Stromal cell of bone marrow (primary cell): ENCODE results near the gene JMJD7.

Experiments
- DNase-seq: peaks from one replicate; pipeline ENCODE4 v3.0.0-alpha.2; 2012; ENCODE audit warnings: low read depth

JMJD7 gene

DNA sequence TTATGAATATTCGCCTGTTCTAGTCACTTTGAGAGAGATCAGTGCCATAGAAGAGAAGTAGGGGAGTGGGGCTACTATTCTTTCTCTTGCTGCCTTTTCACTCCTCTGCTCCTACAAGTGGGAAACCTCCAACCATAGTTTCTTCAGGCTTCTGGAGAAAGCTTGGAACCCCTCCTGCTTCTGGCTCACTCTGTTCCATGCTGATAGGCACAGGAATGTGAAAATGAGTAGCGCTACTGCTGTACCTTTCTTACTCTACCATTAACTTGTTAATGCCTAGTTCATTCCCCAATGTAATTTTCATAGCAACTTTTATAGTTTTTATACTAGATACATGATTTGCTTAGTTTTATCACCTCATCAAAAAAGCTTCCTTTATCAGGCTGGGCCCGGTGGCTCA is 26.7 kb upstream of the JMJD7 start:
- no peak for DNase-seq

DNA sequence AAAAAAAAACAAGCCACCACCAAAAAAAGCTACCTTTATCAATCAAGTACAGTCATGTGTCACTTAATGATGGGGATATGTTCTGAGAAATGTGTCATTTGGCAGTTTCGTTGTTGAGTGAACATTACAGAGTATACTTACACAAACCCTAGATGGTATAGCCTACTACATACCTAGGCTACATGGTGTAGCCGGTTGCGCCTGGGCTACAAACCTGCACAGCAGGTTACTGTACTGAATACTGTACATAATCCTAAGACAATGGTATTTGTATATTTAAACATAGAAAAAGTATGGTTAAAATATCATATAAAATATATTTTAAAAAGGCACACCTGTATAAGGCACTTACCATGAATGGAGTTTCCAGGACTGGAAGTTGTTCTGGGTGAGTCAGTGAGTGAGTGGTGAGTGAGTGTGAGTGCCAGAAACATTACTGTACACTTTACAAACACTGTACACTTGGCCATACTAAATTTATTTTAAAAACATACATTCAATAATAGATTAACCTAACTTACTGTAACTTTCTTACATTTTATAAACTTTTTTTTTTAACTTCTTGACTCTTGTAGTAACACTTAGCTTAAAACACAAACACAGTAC is 25.9 kb upstream of the JMJD7 start:
- DNase-seq: no peak

DNA sequence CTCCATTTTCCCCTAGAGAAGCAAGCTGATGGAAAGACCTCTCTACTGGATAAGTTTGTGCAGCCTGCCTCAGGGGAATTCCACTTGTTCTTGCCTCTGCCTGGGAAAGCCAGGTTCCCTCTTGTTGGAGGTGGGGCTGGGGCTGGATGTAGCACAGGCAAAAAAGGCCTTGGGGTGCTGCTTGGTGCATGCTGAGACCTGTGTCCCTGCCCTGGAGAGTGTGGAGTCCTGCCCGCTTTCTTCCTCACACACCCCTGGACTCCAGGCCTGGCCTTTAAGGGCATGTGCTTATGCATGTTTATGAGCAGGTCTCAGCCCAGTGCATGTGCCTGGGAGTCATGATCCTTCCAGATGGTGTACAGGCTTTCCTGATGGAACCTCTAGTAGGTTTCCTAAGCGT is 23.5 kb upstream of the JMJD7 start:
- DNase-seq: no peak

DNA sequence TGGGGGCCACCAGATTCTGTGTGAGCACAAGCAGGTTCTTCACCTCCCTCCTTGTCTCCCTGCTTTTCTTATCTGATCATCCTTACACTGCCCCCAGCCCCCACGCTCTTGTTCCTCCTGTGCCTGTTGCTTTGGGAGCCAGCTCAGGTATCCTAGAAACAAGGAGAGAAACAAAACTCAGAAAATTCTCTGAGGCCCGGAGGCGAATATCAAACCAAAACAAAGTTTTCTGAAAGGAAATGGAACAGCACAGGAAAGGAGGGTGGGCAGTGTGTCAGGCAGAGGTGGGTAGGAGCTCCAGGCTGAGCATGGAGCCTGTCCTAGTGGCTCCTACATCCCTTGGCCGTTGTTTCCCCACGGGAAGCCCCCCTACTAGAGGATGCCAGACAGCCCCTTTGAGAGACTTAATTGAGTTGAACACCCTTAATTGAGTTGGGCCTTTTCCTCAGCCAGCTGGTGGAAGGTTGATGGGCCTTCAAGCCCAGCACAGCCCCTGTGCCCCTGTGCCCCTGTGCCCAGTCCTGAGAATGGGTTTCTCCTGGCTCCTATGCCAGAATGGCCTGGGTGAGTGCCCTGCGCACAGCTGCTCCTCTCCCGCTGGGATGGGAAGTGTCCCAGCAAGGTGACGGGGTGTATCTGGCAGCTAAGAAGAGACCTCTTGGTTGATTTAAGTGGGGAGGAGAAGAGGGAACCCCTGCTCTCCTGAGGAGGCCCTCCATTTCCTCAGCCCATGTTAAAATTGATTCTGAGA is 22.8 kb upstream of the JMJD7 start:
- no peak for DNase-seq

DNA sequence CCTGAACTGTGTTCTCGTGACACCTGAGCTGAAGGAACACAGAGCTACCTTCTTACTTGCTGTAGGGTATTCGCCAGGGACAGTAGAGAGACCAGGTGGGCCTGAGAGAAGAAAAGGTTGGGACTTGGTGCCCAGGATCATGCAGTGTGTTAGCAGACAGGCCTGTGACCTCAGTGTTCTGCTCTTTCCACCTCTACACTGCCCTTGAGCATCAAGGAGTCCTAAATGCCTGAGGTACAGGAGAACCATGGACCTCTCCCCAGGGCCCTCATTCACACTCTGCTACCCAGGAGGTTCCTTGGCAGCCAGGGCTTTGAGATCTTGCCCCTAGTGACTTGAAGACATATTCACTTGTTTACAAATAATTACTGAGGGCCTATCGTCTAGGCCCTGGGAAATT is 22.2 kb upstream of the JMJD7 start:
- DNase-seq: no peak

DNA sequence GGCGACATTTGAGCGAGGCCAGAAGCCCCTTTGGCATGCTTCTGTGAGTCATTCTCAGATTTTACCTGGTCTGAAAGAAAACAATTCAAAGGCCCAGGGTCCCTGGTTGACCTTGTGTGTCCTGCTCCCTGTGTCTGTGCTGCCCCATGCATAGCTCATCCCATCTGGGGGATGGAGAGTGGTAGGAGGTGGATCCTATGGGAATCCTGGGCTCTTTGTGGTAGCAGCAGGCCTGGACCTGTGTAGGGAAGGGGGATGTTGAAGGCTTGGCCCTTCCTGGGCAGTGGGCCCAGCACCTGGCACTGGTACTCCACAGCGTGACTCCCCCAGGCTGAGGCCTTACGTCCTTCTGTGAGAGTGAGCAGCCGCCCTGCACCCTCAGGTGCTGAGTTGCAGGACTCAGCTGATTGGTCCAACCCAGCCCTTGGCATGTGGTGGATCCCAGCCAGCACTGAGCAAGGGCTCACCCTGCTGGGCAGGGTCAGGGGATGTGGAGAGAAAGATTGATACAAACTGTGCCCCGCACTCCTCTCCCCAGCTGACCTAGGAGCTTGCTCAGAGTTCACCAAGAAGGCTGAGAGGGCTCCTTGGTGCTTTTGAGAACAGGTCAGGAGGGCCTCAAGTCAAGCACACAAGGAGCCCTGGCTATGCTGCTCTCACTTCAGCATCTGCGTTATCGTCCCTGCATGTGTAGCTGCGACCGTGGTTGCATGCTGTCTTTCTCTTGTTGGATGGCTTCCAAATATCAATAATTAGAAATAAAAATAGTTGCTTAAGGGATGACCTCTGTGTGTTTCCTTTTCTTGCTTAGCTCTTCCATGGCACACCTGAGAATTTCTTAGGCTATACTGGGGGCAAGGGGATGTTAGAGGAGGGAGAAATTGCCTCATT is 21.4 kb upstream of the JMJD7 start:
- no peak for DNase-seq

DNA sequence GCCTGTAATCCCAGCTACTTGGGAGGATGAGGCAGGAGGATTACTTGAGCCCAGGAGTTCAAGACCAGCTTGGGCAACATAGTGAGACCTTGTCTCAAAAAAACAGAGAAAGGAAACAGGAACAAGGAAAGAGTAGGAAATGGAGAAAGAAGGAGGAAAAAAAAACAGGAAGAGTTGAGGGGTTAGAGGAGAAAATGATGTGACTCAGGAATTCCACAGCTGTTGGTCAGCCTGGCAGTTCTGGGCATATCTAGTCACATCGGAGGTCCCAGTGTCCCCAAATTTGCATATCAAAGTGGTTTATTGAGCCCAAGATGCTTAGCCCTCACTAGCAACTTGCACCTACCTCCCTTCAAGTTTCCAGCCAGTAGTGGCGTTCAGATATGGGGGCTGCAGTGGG is 18.8 kb upstream of the JMJD7 start:
- DNase-seq: no peak

DNA sequence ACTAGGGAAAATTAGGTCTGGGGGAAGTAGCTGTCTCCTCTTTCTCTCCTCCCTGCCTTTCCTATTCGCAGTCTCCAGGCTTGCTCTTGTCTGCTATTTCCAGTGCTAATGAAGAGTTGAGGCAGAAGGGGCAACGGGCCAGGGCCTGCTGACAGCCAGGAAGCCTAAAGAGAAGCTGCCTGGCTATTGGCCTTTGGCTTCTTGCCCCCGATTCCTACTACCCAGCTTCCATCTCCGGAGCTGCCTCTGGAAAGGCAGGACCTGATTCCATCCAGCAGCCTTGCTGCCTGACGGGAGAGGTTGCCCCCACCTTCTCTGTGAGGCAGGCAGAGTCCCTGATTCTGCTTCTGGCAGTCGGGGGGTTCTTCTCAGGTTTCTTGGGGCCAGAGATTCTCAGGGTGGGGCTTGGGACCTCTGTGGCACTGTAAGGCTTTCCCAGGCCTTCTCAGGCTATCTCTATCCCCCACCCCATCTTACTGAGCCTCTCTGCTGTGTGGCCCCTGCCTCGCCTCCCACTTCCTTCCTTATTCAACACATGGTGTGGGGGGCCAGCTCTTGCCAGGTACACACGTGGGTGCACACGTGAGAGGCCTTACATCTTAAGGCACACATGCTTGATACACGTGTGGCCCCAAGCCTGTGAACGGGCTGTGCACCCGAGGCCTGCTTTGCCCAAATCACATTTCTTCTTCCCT is 18.2 kb upstream of the JMJD7 start:
- no peak for DNase-seq

DNA sequence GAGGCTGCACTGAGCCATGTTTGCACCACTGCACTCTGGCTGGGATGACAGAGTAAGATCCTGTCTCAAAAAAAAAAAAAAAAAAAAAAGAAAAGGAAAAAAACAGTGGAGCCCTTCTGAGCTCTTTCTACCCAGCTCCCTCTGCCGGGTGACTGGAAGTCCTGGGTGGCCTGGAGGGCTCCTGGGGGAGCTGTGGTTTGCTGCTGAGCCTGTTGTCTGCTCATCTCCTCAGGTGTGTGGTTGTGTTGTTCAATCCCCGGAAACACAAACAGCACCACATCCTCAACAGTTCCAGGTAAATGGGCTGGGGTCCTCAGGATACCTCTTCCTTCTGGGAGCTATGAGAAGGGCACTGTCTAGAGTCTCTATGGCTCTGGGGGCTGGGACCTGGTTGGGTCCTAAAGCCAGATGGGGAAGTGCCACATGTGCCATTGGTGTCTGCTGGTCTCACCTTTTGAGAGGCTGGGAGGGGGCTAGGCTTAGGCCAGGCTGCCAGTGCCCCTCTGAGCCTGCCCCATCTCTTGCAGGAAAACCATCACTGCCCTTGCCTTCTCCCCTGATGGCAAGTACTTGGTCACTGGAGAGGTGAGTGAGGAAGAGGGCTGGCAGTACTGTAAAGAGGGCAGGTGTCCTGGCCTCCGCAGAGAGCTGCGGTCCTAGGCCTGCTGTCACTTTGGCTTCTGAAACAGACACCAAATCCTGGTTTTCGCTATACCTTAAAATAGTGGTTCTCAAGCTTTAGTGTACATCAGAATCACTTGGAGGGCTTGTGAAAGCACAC is 17.1 kb upstream of the JMJD7 start:
- DNase-seq: no peak

DNA sequence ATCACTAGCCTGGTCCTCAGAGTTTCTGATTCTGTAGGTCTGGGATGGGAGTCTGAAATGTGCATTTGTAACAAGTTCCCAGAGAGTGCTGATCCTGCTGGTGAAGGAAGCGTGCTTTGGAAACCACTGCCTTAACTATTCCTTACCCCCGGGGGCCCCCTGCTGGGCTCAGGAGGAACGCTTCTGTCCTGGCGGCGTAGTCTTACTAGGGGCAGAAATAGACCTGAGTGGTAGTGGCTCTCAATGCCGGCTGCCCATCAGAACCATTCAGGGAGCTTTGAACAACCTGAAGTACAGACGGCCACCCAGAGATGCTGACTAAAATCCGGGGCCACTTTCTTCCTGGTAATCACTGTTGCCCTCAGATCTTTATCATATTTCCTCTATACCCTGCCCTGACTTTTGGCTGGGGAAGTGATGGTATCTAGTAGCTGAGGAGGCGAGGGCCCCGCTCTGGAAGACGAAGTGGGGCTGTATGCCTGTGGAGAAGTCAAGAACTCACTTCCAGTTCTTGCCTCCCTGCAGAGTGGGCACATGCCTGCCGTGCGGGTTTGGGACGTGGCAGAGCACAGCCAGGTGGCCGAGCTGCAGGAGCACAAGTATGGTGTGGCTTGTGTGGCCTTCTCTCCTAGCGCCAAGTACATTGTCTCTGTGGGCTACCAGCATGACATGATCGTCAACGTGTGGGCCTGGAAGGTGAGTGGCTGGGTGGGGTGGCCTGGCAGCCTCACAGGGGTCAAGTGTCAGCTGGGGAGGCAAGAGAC is 16.3 kb upstream of the JMJD7 start:
- DNase-seq: peak; percentile 63

DNA sequence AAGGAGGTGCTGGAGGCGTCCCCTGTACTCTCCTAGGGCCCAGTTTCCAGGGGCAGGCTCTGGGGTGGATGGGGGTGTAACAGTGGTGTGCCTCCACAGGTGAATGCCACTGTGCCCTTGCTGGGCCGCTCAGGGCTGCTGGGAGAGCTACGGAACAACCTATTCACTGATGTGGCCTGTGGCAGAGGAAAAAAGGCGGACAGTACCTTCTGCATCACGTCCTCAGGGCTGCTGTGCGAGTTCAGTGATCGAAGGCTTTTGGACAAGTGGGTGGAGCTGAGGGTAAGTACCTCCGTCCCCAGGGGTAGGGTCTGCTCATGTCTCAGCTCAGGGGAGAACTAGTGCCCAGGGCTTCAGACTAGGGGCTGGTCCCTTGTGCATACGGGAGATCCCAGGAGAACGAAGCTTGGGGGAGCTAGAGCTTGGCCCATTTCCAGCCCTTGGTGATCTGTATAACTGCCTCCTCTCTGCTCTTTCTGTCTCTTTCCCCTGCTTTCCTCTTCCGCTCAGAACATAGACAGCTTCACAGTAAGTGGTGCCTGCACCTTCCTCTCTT is 15.0 kb upstream of the JMJD7 start:
- DNase-seq: no peak

DNA sequence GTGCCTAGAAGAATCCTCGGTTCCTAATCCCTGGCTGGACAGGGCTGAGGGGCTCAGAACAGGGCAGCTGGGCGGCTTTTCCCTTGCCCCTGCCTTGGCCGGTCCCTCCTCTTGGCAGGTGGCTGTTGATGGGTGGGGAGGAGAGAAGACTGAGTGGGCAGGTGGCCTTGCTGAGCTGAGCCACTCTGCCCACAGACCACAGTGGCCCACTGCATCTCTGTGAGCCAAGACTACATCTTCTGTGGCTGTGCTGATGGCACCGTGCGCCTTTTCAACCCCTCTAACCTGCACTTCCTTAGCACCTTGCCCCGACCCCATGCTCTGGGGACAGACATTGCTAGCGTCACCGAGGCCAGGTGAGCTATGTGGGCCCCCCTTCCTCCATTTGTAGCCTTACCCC is 14.5 kb upstream of the JMJD7 start:
- DNase-seq: no peak

DNA sequence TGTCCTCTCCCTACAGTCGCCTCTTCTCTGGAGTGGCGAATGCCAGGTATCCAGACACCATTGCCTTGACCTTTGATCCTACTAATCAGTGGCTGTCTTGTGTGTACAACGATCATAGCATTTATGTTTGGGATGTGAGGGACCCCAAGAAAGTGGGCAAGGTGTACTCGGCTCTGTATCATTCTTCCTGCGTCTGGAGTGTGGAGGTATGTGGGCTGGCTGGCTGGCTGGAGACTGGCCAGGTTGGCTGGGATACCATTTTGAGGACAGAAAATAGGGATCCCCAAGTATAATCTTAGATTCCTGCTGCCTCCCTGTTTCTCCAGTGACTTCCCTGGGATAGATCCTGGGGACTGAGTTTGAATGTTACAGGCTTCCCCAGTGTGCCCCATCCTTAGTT is 13.4 kb upstream of the JMJD7 start:
- DNase-seq: no peak

DNA sequence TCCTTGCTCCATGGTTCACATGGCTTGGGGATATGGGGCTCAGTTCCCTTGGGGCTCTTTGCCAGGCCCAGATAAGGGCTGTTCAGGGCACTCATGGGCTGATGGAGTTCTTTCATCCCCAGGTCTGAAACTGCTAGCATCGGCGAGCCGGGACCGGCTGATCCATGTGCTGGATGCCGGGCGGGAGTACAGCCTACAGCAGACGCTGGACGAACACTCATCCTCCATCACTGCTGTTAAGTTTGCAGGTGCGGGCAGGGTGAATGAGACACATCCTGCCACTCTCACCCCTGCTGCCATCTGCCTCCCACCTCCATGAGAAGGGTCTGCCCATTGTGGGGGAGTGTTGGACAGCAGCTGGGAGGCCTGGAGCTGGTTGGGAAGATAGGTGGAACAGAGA is 11.1 kb upstream of the JMJD7 start:
- no peak for DNase-seq

DNA sequence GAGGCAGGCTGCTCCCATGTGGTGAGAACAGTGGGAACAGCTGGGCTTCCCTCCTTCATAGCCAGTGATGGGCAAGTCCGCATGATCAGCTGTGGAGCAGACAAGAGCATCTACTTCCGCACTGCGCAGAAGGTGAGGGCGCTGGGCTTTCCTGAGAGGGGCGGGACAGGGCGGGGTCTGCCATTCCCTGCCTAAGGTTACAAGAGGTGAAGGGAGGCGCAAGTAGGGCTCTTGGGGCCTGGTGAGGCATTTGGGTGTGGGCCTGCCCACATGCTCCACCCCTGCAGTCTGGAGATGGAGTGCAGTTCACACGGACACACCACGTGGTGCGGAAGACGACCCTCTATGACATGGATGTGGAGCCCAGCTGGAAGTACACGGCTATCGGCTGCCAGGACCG is 10.6 kb upstream of the JMJD7 start:
- DNase-seq: no peak

DNA sequence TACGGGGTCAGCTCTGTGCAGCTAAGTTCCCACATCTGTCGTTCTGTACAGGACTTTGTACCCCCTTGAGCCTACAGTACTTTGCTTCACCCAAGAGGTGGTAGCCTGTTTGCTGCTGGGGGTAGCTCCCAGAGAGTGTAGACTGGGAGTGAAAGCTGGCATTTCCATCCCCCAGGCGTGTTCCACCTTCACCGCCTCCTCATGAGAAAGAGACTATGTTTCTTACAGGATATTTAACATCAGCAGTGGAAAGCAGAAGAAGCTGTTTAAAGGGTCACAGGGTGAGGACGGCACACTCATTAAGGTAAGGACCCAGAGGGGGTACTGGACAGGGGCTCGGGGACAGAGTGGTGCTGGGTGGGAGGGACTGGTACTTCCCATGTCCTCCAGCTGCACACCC is 10.1 kb upstream of the JMJD7 start:
- no peak for DNase-seq

DNA sequence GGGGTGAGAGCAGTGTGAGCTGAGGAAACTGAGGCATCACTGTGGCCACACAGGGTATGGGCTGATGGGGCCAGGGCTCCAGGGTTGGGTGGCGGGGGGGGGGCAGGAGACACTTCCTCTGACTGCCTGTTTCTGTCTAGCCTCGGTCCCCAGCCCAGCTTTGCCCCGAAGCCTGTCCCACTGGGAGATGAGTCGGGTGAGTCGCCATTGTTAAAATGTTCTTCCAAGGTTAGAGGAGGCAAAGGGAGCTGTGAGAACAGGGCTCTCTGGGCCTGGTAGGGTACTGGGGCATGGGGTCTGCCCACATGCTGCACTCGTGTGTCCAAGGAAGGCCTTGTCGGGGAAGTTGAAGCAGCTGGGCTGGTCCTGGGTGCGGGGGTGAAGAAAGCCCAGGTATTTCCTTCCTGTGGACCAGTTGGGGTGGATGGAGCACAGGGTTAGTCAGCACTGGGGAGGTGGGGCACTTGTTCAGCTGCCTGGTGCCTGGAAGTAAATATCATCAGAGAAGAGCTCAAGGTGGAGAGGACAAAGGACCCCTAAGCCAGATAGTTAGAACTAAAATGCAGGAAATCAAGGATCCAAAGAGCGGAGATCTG is 8.3 kb upstream of the JMJD7 start:
- DNase-seq: no peak

DNA sequence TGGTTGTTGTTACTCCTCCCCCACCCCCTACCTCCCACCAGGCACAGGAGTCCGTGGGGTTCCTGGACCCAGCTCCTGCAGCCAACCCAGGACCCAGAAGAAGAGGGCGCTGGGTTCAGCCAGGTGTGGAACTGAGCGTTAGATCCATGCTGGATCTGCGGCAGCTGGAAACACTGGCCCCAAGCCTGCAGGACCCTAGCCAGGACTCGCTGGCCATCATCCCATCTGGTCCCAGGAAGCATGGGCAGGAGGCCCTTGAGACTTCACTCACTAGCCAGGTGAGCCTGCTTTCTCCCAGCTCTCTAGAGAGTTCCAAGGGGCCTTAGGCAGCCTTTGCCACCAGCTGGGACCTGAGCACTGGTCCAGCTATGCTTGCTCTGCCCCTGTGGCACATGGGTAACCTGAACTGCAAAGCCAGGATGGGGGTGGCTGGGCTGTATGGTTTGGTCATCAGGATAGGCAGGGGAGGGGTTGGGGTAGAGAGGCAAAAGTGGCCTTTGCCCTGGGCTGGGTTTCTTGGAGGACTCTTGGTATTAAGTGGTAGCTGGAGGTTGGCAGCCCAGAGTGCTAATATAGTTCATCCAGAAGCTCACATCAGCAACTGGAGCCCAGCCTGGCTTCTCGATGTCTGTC is 7.0 kb upstream of the JMJD7 start:
- no peak for DNase-seq

DNA sequence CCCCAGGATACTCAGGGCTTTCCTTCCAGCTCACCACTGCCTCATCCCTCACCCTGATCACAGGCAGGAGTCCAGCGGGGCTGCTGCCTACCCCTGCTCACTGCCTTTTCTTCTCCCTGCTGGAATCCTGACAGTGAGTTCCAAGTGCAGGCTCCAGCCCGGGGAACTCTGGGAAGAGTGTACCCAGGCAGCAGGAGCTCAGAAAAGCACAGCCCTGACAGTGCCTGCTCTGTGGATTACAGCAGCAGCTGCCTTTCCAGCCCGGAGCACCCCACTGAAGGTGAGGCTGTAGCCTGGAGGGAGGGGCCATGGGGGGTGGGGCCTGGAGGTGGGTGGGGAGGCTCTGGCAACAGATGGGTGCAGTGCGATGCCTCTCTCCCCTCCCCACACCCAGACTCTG is 6.1 kb upstream of the JMJD7 start:
- DNase-seq: no peak

DNA sequence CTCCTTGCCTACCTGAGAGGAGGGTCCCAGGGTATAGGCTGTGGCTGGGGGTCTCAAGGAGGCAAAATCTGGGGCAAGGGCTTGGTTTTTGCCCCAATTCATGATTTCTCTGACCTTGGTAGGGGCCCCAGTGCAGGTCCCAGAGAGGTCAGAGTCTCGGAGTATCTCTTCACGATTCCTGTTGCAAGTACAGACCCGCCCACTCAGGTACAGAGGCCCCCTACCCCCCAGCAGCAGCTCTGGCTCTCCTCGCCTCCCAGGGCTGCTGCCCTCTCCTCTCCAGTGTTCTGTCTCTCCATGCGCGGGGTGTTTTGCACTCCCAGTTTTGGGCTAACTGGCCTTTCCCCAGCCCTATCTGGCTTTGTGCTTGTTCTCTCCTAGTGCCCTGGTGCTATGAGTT is 5.4 kb upstream of the JMJD7 start:
- no peak for DNase-seq
